Endothelial cell of umbilical vein (primary cell): Measurements from ENCODE around the gene COX7B2. TPM values are rescaled to one million over a fixed set of nuclear protein-coding genes. Genes with fewer than 3 reads are reported as not detected.
A peak's percentile ranks its signal among the peaks of the same experiment; 100 is the strongest.

Source experiments
- BruUV-seq: library from RNA; stranded (reverse); fragments of 400-500 nt; replicated peaks from 2 replicates; lab custom pipeline; 2021; lab: Mats Ljungman, UMichigan
- CTCF ChIA-PET: fragments of 300-600, 350-600 bp; sonication (Branson Sonifier 250); formaldehyde crosslinking; loops from one replicate; lab custom pipeline; 2021; ENCODE audit warnings: antibody characterized with exemption, inconsistent platforms; lab: Charles Lee
- POLR2A ChIA-PET: fragments of 300-600, 350-600 bp; sonication (Branson Sonifier 250); formaldehyde crosslinking; loops from one replicate; lab custom pipeline; 2021; ENCODE audit warnings: antibody characterized with exemption, inconsistent platforms; lab: Charles Lee
- DNase-seq: peaks from one replicate; pipeline ENCODE4 v3.0.0-alpha.2; 2011; ENCODE audit warnings: low read depth, low spot score
- FAIRE-seq: peaks from 2 replicates; lab custom pipeline; 2011; peaks lifted over from hg19 to GRCh38; lab: Jason Lieb, UNC
- H2AFZ ChIP-seq: 2 replicates; pipeline ENCODE4 v1.6.0; 2012; ENCODE audit warnings: low read depth, low read length, control low read depth, inconsistent platforms
- H3K27ac ChIP-seq: 2 replicates; pipeline ENCODE4 v1.5.1; 2011; ENCODE audit warnings: low read depth, mild to moderate bottlenecking, control low read depth, low read length, moderate library complexity; ENCODE audit not compliant: insufficient read depth
- H3K27me3 ChIP-seq, 2 experiments: 2 replicates each; pipeline versions ENCODE4 v1.6.0 to v1.6.1; 2011; ENCODE audit warnings: low read length in 2 of 2, mixed read lengths in 1 of 2; ENCODE audit not compliant: control insufficient read depth in 2 of 2, insufficient read depth in 2 of 2
- H3K36me3 ChIP-seq, 2 experiments: 2 replicates in 1 of 2; 3 replicates in 1 of 2; pipeline ENCODE4 v1.5.1; 2011; ENCODE audit warnings: low read length in 2 of 2, mild to moderate bottlenecking in 1 of 2, moderate library complexity in 1 of 2; ENCODE audit not compliant: control insufficient read depth in 2 of 2, insufficient read depth in 2 of 2; ENCODE audit errors: extremely low read depth in 1 of 2
- H3K4me1 ChIP-seq: 3 replicates; pipeline ENCODE4 v1.5.1; 2011; ENCODE audit warnings: mild to moderate bottlenecking, low read length; ENCODE audit not compliant: control insufficient read depth, insufficient read depth; ENCODE audit errors: extremely low read depth
- H3K4me2 ChIP-seq: 2 replicates; pipeline ENCODE4 v1.6.1; 2011; ENCODE audit warnings: low read length, control low read depth, mixed read lengths; ENCODE audit not compliant: insufficient read depth
- H3K4me3 ChIP-seq, 3 experiments: fragments of 200-600 bp in 1 of 3; sonication (generic), shearing (Covaris generic) in 1 of 3; replicated peaks in 1 of 3; 2 replicates each; pipeline ENCODE4 v1.5.1; 2011 to 2016; ENCODE audit warnings: control low read depth in 3 of 3, low read length in 3 of 3, mild to moderate bottlenecking in 2 of 3, inconsistent platforms in 1 of 3, low read depth in 1 of 3, moderate library complexity in 1 of 3; ENCODE audit not compliant: insufficient read depth in 1 of 3
- H3K79me2 ChIP-seq: 2 replicates; pipeline ENCODE4 v1.6.0; 2012; ENCODE audit warnings: low read length, inconsistent platforms; ENCODE audit not compliant: control insufficient read depth, insufficient read depth
- H3K9ac ChIP-seq: replicated peaks from 2 replicates; pipeline ENCODE3; 2011; ENCODE audit warnings: low read length, control low read depth; ENCODE audit not compliant: insufficient read depth; ENCODE audit errors: extremely low read depth
- H3K9me1 ChIP-seq: replicated peaks from 3 replicates; pipeline ENCODE4 v1.6.0; 2011; ENCODE audit warnings: mild to moderate bottlenecking, low read length; ENCODE audit not compliant: control insufficient read depth, insufficient read depth; ENCODE audit errors: extremely low read depth
- H3K9me3 ChIP-seq: replicated peaks from 2 replicates; pipeline ENCODE4 v1.5.1; 2012; ENCODE audit warnings: low read length, inconsistent platforms; ENCODE audit not compliant: control insufficient read depth, insufficient read depth
- H4K20me1 ChIP-seq: replicated peaks from 2 replicates; pipeline ENCODE3; 2011; ENCODE audit warnings: mild to moderate bottlenecking, low read length; ENCODE audit not compliant: control insufficient read depth, insufficient read depth; ENCODE audit errors: extremely low read depth
- EZH2 ChIP-seq: IDR thresholded peaks from 2 replicates; pipeline ENCODE4 v1.6.1; 2012; ENCODE audit warnings: borderline replicate concordance, low read depth, mild to moderate bottlenecking, moderate library complexity, low read length, inconsistent platforms; ENCODE audit not compliant: severe bottlenecking
- FOS ChIP-seq: IDR thresholded peaks from 2 replicates; pipeline ENCODE4 v1.6.1; 2011; ENCODE audit warnings: mild to moderate bottlenecking, low read length, moderate library complexity, borderline replicate concordance; ENCODE audit not compliant: insufficient read depth
- GATA2 ChIP-seq: IDR thresholded peaks from 2 replicates; pipeline ENCODE4 v1.7.0; 2011; ENCODE audit warnings: low read depth, mild to moderate bottlenecking, moderate library complexity, mixed read lengths, low read length; ENCODE audit not compliant: insufficient read length, insufficient read depth
- JUN ChIP-seq: IDR thresholded peaks from 2 replicates; pipeline ENCODE4 v1.6.1; 2011; ENCODE audit warnings: borderline replicate concordance, low read depth; ENCODE audit not compliant: insufficient read length, insufficient read depth
- MYC ChIP-seq: IDR thresholded peaks from one replicate; pipeline ENCODE4 v1.6.1; 2011; ENCODE audit warnings: mild to moderate bottlenecking, low read depth, low read length
- POLR2A ChIP-seq: IDR thresholded peaks from 2 replicates; pipeline ENCODE4 v1.6.1; 2012; ENCODE audit warnings: low read depth, mild to moderate bottlenecking, control low read depth, low read length
- POLR2AphosphoS5 ChIP-seq: IDR thresholded peaks from 2 replicates; pipeline ENCODE4 v1.6.1; 2012; ENCODE audit warnings: low read depth, mild to moderate bottlenecking, control low read depth, low read length, moderate library complexity; ENCODE audit not compliant: insufficient read depth
- dilution Hi-C: fragments of 300-500 bp; cut with MboI; formaldehyde crosslinking; loops from one replicate; pipeline ENCODE4 v1.15.0; 2019; ENCODE audit warnings: low sequenced_read_pairs; ENCODE audit not compliant: extremely low pct_ligation_motif_present
- intact Hi-C: fragments of 100-400 bp; cut with micrococcal nuclease; formaldehyde crosslinking; loops from one replicate; pipeline ENCODE4 v1.10.0; 2022
- polyA plus RNA-seq, 4 experiments: library from polyadenylated mRNA; depleted of rRNA in 3 of 4; stranded (reverse) in 3 of 4; unstranded in 1 of 4; fragments of >200 nt; gene quantifications; 2 replicates each; pipeline versions ENCODE4 v1.2.1 to v1.2.3, GENCODE V29; 2011 to 2012; ENCODE audit warnings: missing spikeins in 1 of 4
- total RNA-seq: library from RNA; stranded (reverse); gene quantifications from 2 replicates; pipeline ENCODE4 v1.2.3, GENCODE V29; 2021
- TF ChIP-seq, protein P1 (sequence below): IDR thresholded peaks from 2 replicates; pipeline ENCODE4 v1.6.1; 2011; ENCODE audit not compliant: insufficient read depth, insufficient read length
- TF ChIP-seq, protein P2 (sequence below), 2 donors: IDR thresholded peaks; 1 replicate in 1 of 2; 2 replicates in 1 of 2; pipeline ENCODE4 v1.5.1; 2011; ENCODE audit warnings: low read length in 2 of 2, mild to moderate bottlenecking in 2 of 2, moderate library complexity in 2 of 2, control low read depth in 1 of 2, inconsistent platforms in 1 of 2, low read depth in 1 of 2; ENCODE audit not compliant: insufficient read depth in 1 of 2; ENCODE audit errors: extremely low read depth in 1 of 2

The COX7B2 gene
- total and polyA plus RNA-seq, 2 donors (not counting 3 experiments of a cell fraction or from before 2014, with no cell fraction given): not detected

DNA sequence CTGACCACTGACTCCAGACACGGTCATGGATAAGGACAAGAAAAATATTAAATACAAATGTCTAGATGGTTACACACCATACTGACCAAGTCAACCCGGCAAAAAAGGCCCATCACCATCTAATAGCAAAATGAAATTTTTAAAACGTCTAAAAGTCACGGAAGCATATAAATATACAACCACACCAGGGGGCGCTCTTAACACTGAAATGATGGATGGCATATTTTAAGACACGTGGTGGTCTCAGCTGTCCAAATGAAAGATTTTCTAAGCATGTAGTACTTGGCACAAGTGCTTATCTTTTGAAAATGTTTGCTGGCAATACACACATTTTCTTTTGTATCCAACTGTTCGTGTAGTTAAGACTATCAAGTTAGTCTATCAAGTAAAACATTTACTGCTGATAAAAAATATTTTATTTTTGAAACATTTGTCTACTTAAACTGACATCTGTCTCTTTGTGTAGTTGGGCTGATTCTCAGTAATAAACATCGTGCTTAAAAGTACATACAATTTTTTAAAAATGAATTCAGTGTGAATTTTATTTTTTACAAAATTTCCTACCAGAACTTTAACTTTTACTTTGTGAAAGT is 64.6 kb downstream of the COX7B2 start:
- H3K9me1 ChIP-seq: no peaks in the 10 kb centered on the region
- POLR2A ChIA-PET: no interaction called here
- H3K27ac ChIP-seq: no peak overlapping the region
- no peak overlapping the region for H3K4me2 ChIP-seq
- H3K79me2 ChIP-seq: no peaks in the 10 kb centered on the region
- no peak overlapping the region for H2AFZ ChIP-seq
- TF ChIP-seq, protein P1, sequence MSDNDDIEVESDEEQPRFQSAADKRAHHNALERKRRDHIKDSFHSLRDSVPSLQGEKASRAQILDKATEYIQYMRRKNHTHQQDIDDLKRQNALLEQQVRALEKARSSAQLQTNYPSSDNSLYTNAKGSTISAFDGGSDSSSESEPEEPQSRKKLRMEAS: no peak
- TF ChIP-seq, protein P2, sequence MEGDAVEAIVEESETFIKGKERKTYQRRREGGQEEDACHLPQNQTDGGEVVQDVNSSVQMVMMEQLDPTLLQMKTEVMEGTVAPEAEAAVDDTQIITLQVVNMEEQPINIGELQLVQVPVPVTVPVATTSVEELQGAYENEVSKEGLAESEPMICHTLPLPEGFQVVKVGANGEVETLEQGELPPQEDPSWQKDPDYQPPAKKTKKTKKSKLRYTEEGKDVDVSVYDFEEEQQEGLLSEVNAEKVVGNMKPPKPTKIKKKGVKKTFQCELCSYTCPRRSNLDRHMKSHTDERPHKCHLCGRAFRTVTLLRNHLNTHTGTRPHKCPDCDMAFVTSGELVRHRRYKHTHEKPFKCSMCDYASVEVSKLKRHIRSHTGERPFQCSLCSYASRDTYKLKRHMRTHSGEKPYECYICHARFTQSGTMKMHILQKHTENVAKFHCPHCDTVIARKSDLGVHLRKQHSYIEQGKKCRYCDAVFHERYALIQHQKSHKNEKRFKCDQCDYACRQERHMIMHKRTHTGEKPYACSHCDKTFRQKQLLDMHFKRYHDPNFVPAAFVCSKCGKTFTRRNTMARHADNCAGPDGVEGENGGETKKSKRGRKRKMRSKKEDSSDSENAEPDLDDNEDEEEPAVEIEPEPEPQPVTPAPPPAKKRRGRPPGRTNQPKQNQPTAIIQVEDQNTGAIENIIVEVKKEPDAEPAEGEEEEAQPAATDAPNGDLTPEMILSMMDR (IDR thresholded peaks at IDR 0.05; ENCODE audit: extremely low read depth in 1 of 2, insufficient read depth in 1 of 2, low read depth in 1 of 2, low read length in 2 of 2): peak; percentile 53 to 55
- H4K20me1 ChIP-seq: no peaks in the 10 kb centered on the region
- FAIRE-seq: peak; percentile 69
- CTCF ChIA-PET: interaction anchor here (0.6 to 3.4 kb wide), 10 partner anchors 9 to 1089 kb away, joined by 3 to 74 read pairs (median 4); no protein-coding TSS in a partner anchor
- no peaks in the 10 kb centered on the region for H3K27me3 ChIP-seq
- no peaks in the 10 kb centered on the region for H3K9me3 ChIP-seq
- H3K36me3 ChIP-seq: no peaks in the 10 kb centered on the region
- intact Hi-C loops (loop anchor here (1.0 to 5.0 kb wide), 4 partner anchors 188 to 1088 kb away; no protein-coding TSS in a partner anchor), dilution Hi-C loops (no loop called here)
- no peak overlapping the region for H3K9ac ChIP-seq
- no peak overlapping the region for H3K4me3 ChIP-seq
- no TSS peak for BruUV-seq
- DNase-seq: peak; percentile 64
- no peaks in the 10 kb centered on the region for H3K4me1 ChIP-seq

DNA sequence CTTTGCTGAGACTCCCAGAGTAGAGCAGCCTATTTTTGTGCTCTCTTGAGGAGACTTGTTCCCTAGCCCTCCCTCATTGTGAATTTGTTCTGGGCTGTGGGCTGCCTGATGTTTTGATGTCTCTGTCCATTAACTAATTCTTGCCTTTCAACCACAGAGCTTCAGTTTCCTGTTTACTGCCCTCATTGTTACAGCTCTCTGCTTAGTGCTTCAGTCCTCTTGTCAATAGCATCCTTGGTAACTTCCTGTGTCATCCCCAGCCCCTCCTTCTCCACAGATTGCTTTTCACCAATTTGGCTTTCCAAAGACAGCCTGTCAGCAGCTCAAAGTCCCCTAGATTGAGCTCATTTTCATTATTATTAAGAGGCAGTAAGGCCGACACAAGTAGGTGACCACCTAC is 69.9 kb downstream of the COX7B2 start:
- FAIRE-seq (no peak), DNase-seq (no peak)
- POLR2A ChIA-PET: no interaction called here
- Histone ChIP-seq H3K36me3 (no peaks in the 10 kb centered on the region), H3K79me2 (no peaks in the 10 kb centered on the region), H2AFZ (no peak overlapping the region), H3K27ac (no peak overlapping the region), H3K9ac (no peak overlapping the region), H3K9me1 (no peaks in the 10 kb centered on the region), H3K4me1 (no peaks in the 10 kb centered on the region), H3K4me2 (no peak overlapping the region), H3K27me3 (no peaks in the 10 kb centered on the region), H3K9me3 (no peaks in the 10 kb centered on the region), H3K4me3 (no peak overlapping the region), H4K20me1 (no peaks in the 10 kb centered on the region)
- CTCF ChIA-PET: no interaction called here
- intact Hi-C loops (no loop called here), dilution Hi-C loops (no loop called here)
- TF ChIP-seq EZH2: no peak
- no peak for TF ChIP-seq POLR2AphosphoS5
- no peak for TF ChIP-seq FOS
- TF ChIP-seq, protein P2 (IDR thresholded peaks at IDR 0.05; ENCODE audit: extremely low read depth in 1 of 2, insufficient read depth in 1 of 2, low read depth in 1 of 2, low read length in 2 of 2): no peak
- no peak for TF ChIP-seq JUN
- no peak for TF ChIP-seq POLR2A
- TF ChIP-seq, protein P1: no peak
- no peak for TF ChIP-seq MYC
- no peak for TF ChIP-seq GATA2
- no TSS peak for BruUV-seq
